ENCODE measurements around the gene WDR91.

DNA sequence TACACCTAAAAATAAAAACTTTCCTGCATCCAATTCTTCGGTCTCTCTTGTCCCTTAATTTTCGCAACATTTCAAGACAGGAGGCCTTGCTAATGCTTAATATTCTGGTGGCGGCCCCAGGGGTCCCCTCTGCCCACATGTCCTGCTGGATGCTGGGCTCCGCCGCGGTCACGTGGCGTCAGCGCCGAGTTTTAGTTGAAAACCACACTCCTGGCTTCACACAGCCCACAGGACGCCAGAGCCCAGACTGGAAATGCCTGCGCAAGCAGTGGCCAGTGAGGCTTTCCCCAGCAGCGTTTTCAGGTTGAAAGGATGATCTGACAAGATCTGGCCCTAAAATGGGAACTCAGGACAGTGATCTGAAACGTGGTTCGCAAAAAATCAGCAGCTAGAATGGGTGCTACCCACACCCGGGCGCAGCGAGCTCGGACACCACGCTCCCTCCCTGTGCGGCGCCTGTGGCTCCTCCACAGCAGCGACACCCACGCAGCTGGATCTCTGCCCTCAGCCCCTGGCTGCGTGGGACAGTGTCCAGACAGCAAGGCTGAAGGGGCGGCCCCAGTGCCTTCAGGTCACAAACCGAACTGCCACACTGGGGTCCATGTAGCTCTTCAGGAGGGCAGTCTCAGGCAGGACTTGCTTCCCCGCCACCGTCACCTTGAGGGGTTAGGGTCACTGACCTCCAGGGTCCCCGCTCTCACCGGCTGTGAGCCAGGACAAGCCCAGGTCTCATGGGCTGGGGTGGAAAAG, 29.2 kb downstream of the WDR91 start:
- TF ChIP-seq, protein P1, sequence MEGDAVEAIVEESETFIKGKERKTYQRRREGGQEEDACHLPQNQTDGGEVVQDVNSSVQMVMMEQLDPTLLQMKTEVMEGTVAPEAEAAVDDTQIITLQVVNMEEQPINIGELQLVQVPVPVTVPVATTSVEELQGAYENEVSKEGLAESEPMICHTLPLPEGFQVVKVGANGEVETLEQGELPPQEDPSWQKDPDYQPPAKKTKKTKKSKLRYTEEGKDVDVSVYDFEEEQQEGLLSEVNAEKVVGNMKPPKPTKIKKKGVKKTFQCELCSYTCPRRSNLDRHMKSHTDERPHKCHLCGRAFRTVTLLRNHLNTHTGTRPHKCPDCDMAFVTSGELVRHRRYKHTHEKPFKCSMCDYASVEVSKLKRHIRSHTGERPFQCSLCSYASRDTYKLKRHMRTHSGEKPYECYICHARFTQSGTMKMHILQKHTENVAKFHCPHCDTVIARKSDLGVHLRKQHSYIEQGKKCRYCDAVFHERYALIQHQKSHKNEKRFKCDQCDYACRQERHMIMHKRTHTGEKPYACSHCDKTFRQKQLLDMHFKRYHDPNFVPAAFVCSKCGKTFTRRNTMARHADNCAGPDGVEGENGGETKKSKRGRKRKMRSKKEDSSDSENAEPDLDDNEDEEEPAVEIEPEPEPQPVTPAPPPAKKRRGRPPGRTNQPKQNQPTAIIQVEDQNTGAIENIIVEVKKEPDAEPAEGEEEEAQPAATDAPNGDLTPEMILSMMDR (conservative IDR thresholded peaks at IDR 0.05 in 1 of 2, IDR thresholded peaks at IDR 0.05 in 1 of 2; ENCODE audit: low read depth in 1 of 2, low read length in 2 of 2) = no peak
- TF ChIP-seq EZH2 (IDR thresholded peaks at IDR 0.05; ENCODE audit: low read length, missing control alignments) = no peak
